LoVo (cell line): Measurements from ENCODE around the gene SMIM29.

Experiments
- DNase-seq: peaks from one replicate; pipeline ENCODE4 v3.0.0-alpha.2; 2016; ENCODE audit warnings: low spot score

SMIM29 gene

DNA sequence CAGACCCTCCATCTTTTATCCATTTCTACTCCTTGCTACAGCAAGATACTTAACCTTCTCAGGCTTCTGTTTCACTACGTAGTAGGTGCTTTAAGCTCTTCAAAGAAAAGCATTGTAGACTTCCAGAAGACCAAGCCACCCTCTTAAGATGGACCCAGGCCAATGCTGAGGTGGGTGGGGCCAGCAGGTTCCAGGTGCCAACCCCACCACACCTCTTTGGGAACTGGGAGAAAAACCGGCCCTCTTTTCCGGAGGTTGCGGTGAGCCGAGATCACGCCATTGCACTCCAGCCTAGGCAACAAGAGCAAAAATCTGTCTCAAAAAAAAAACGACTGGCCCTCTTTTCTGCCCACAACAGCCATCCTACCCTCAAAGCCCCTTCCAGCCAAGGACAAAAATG is 22.7 kb downstream of the SMIM29 start:
- no peak for DNase-seq

DNA sequence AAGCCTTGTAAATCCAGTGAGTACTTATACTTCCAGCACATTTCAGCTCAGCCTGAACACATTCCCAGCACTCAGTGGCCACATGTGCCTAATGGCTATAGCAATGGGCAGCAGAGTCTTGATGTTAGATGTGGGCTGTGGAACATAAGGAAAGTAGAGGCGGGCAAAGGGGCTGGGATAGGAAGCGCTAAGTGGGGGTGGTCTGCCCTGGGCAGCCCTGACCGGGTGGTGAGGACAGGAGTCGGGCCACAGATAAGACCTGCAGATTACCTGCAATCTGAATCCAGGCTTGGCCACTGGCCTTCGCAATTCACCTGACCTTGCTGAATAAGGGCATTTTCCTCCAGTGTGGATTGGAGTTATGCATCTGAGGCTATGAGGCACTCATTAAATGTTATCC is 23.3 kb downstream of the SMIM29 start:
- no peak for DNase-seq

GRCh38 chr6:34223956-34224940 is 24.6 kb downstream of the SMIM29 start:
- DNase-seq = peak; percentile 94

GRCh38 chr6:34223381-34223955 is 25.3 kb downstream of the SMIM29 start:
- DNase-seq = no peak

DNA sequence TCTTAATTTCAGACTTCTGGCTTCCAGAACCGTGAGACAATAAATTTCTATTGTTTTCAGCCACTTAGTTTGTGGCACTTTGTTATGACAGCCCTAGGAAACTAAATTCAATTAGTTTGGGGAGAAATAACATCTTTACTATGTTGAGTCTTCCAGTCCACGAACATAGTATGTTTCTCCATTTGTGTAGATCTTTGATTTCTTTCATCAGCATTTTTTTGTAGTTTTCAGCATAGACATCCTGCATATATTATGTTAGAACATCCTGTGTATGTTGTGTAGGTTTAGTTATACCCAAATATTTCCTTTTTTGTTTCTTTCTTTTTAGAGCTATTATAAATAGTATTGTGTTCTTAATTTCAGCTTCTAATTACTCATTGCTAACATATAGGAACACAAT is 30.1 kb downstream of the SMIM29 start:
- DNase-seq = no peak

DNA sequence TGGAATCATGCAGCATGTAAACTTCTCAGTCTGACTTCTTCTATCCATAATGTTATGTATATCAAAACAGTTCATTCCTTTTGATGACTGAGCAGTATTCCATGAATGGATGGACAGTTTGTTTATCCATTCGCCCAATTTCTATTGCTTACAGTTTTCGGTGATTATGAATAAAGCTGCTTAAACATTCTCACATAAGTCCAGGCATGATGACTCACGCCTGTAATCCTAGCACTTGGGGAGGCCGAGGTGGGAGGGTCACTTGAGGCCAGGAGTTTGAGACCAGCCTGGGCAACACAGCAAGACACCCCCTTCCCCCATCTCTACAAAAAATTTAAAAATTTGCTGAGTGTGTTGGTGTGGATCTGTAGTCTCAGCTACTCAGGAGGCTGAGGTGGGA is 35.0 kb downstream of the SMIM29 start:
- no peak for DNase-seq

DNA sequence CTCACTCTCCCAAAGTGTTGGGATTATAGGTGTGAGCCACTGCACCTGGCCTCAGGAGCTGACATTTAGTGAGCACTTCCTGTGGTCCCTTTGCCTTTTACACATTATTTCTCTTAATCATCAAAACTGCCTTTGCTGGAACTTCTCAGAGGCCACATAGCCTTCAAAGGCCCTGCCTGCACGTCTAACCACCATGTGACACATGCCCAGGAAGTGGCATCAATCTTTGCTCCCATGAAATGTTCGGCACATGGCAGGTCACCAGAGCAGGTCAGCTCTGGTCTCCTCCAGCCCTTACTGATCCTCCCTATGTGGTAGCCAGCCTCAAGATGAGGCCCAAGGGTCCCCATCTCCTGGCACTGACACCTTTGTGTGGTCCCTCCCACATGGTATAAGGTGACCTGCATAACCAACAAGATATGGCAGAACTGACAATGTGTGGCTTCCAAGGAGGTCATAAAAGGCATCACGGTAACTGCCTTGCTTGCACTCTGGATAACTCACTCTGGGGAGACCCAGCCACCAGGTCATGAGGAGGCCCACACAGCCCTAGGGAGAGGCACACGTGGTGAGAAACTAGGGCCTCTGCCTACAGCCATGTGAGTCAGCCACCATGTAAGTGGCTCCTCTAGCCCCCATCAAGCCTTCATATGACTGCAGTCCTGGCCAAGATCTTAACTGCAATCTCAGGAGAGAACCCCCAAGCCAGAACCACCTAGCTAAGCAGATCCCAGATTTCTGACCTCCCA is 40.9 kb downstream of the SMIM29 start:
- DNase-seq = no peak

GRCh38 chr6:34206726-34207125 is 42.1 kb downstream of the SMIM29 start:
- DNase-seq = no peak

- no peak for DNase-seq
These were observed 42.9 kb downstream of the SMIM29 start for GRCh38 chr6:34205916-34206315.

GRCh38 chr6:34205466-34205865 is 43.3 kb downstream of the SMIM29 start:
- no peak for DNase-seq

- no peak for DNase-seq
These were observed 44.1 kb downstream of the SMIM29 start for GRCh38 chr6:34204693-34205092.

GRCh38 chr6:34202329-34203201 is 46.2 kb downstream of the SMIM29 start:
- no peak for DNase-seq

GRCh38 chr6:34201455-34202107 is 47.2 kb downstream of the SMIM29 start:
- no peak for DNase-seq

- DNase-seq = no peak
These were observed 48.4 kb downstream of the SMIM29 start for GRCh38 chr6:34200340-34200971.

GRCh38 chr6:34196833-34197195 is 52.0 kb downstream of the SMIM29 start:
- DNase-seq = no peak
